CD14-positive monocyte (primary cell): ENCODE measurements around the gene DNAJC18. TPM values are rescaled to one million over a fixed set of nuclear protein-coding genes. Genes with fewer than 3 reads are reported as not detected.
A peak's percentile ranks its signal among the peaks of the same experiment; 100 is the strongest.

ENCODE experiments used
- DNase-seq, 3 donors: peaks; one replicate each; pipeline ENCODE4 v3.0.0-alpha.2; 2011 to 2022
- H2AFZ ChIP-seq: 2 replicates; pipeline ENCODE4 v1.6.0; 2012; ENCODE audit warnings: mild to moderate bottlenecking, low read depth, low read length, inconsistent platforms; ENCODE audit not compliant: insufficient read depth, poor library complexity, severe bottlenecking
- H3K27ac ChIP-seq, 2 donors: 1 replicate in 1 of 2; 2 replicates in 1 of 2; pipeline ENCODE4 v1.5.1; 2012 to 2013; ENCODE audit warnings: low read length in 2 of 2, control low read depth in 1 of 2, inconsistent platforms in 1 of 2, low read depth in 1 of 2, mild to moderate bottlenecking in 1 of 2
- H3K27me3 ChIP-seq, 2 donors: one replicate each; pipeline versions ENCODE4 v1.6.0 to v1.6.1; 2011 to 2013; ENCODE audit warnings: low read length in 2 of 2; ENCODE audit not compliant: control insufficient read depth in 2 of 2, insufficient read depth in 2 of 2
- H3K36me3 ChIP-seq, 2 donors: replicated peaks in 1 of 2; 1 replicate in 1 of 2; 2 replicates in 1 of 2; pipeline versions ENCODE4 v1.5.1 to v1.6.1; 2012 to 2013; ENCODE audit warnings: low read length in 2 of 2, control low read depth in 1 of 2, inconsistent platforms in 1 of 2, mild to moderate bottlenecking in 1 of 2; ENCODE audit not compliant: insufficient read depth in 2 of 2, control insufficient read depth in 1 of 2
- H3K4me1 ChIP-seq, 2 donors: 1 replicate in 1 of 2; 2 replicates in 1 of 2; pipeline versions ENCODE4 v1.5.1 to v1.6.1; 2012 to 2013; ENCODE audit warnings: low read length in 2 of 2, control low read depth in 1 of 2, inconsistent platforms in 1 of 2, mild to moderate bottlenecking in 1 of 2, moderate library complexity in 1 of 2; ENCODE audit not compliant: insufficient read depth in 2 of 2, control insufficient read depth in 1 of 2
- H3K4me2 ChIP-seq: replicated peaks from 2 replicates; pipeline ENCODE3; 2012; ENCODE audit warnings: low read length, moderate library complexity, mild to moderate bottlenecking; ENCODE audit not compliant: poor library complexity, severe bottlenecking; ENCODE audit errors: extremely low read depth
- H3K4me3 ChIP-seq, 3 experiments: fragments of 200-600 bp in 1 of 3; sonication (generic) in 1 of 3; replicated peaks in 1 of 3; 1 replicate in 2 of 3; 2 replicates in 1 of 3; pipeline ENCODE4 v1.5.1; 2011 to 2013; ENCODE audit warnings: low read length in 3 of 3, mild to moderate bottlenecking in 3 of 3, control low read depth in 2 of 3, low read depth in 2 of 3, inconsistent platforms in 1 of 3, moderate library complexity in 1 of 3
- H3K79me2 ChIP-seq: 2 replicates; pipeline ENCODE4 v1.6.0; 2012; ENCODE audit warnings: mild to moderate bottlenecking, control low read depth, inconsistent platforms, low read length, moderate library complexity; ENCODE audit not compliant: insufficient read depth
- H3K9ac ChIP-seq: 2 replicates; pipeline ENCODE4 v1.6.0; 2017; ENCODE audit warnings: low read length, mild to moderate bottlenecking; ENCODE audit not compliant: insufficient read depth, poor library complexity, severe bottlenecking
- H3K9me3 ChIP-seq, 2 donors: replicated peaks in 1 of 2; 1 replicate in 1 of 2; 2 replicates in 1 of 2; pipeline versions ENCODE4 v1.5.1 to v1.6.1; 2012 to 2013; ENCODE audit warnings: low read length in 2 of 2, control low read depth in 1 of 2; ENCODE audit not compliant: control insufficient read depth in 1 of 2, insufficient read depth in 1 of 2
- H4K20me1 ChIP-seq: 2 replicates; pipeline ENCODE4 v1.6.0; 2012; ENCODE audit warnings: mild to moderate bottlenecking, low read length, control low read depth, moderate library complexity; ENCODE audit not compliant: insufficient read depth
- H3K27ac Mint-ChIP-seq, 7 donors: one replicate each; pipeline ENCODE4 v1.8.0; 2020; ENCODE audit warnings: mild to moderate bottlenecking in 7 of 7, mixed read lengths in 7 of 7, moderate library complexity in 6 of 7, inconsistent platforms in 2 of 7
- H3K27me3 Mint-ChIP-seq, 3 donors: one replicate each; pipeline ENCODE4 v1.8.0; 2021 to 2022; ENCODE audit warnings: low read depth in 3 of 3, mild to moderate bottlenecking in 3 of 3, mixed read lengths in 3 of 3, moderate library complexity in 3 of 3, inconsistent platforms in 1 of 3
- H3K36me3 Mint-ChIP-seq, 2 donors: one replicate each; pipeline ENCODE4 v1.8.0; 2020; ENCODE audit warnings: mixed read lengths in 2 of 2, inconsistent platforms in 1 of 2, mild to moderate bottlenecking in 1 of 2
- H3K4me1 Mint-ChIP-seq: one replicate; pipeline ENCODE4 v1.8.0; 2020; ENCODE audit warnings: mild to moderate bottlenecking, mixed read lengths
- H3K4me3 Mint-ChIP-seq, 2 donors: one replicate each; pipeline ENCODE4 v1.8.0; 2020; ENCODE audit warnings: mild to moderate bottlenecking in 2 of 2, mixed read lengths in 2 of 2, moderate library complexity in 1 of 2
- H3K9me3 Mint-ChIP-seq, 7 donors: one replicate each; pipeline ENCODE4 v1.8.0; 2020 to 2022; ENCODE audit warnings: mixed read lengths in 7 of 7, mild to moderate bottlenecking in 6 of 7, moderate library complexity in 6 of 7, inconsistent platforms in 2 of 7
- CTCF ChIP-seq: fragments of 200-600 bp; IDR thresholded peaks from one replicate; pipeline ENCODE4 v1.8.0; 2022; ENCODE audit warnings: antibody characterized with exemption, mild to moderate bottlenecking
- WGBS: methylation state at CpG from one replicate; pipeline ENCODE4 v1.1.5; 2013; ENCODE audit warnings: missing lambda C conversion rate; ENCODE audit not compliant: insufficient coverage; 5-methylcytosine and 5-hydroxymethylcytosine counted together
- intact Hi-C, 2 donors: fragments of 100-400 bp; cut with micrococcal nuclease; formaldehyde crosslinking; loops; one replicate each; pipeline versions ENCODE4 v1.15.0 to v1.15.1; 2023
- polyA plus RNA-seq, 3 donors: library from polyadenylated mRNA; depleted of rRNA in 1 of 3; unstranded in 2 of 3; stranded (reverse) in 1 of 3; fragments of 300-500 nt in 2 of 3; fragments of >200 nt in 1 of 3; fragmentation: Illumina TruSeq in 2 of 3; gene quantifications; 1 replicate in 2 of 3; 2 replicates in 1 of 3; pipeline ENCODE4 v1.2.3, GENCODE V29; 2012 to 2021

The DNAJC18 gene
- polyA plus RNA-seq, 3 donors = 0.87 to 2.6 (median 2.2) TPM

GRCh38 chr5:139364466-139364865 lies 74.9 kb downstream of the DNAJC18 start:
- no CpG with 5 or more reads among the region's 2 CpGs for WGBS
- peak overlapping the region in 2 of 7 donors; percentile 26 to 73 for H3K27ac Mint-ChIP-seq

GRCh38 chr5:139363937-139364336 lies 75.4 kb downstream of the DNAJC18 start:
- Histone ChIP-seq H3K4me3 (no peak overlapping the region), H3K36me3 (peaks cover 50 to 58% of the 10 kb centered on the region in 2 donors), H3K9ac (no peak overlapping the region), H2AFZ (no peak overlapping the region), H3K79me2 (peaks cover 38% of the 10 kb centered on the region), H3K4me1 (no peaks in the 10 kb centered on the region), H3K27me3 (no peaks in the 10 kb centered on the region), H3K9me3 (no peaks in the 10 kb centered on the region), H3K4me2 (no peak overlapping the region), H4K20me1 (peaks cover 56% of the 10 kb centered on the region), H3K27ac (no peak overlapping the region)
- H3K36me3 Mint-ChIP-seq = peaks cover 47 to 70% of the 10 kb centered on the region in 2 donors
- WGBS = 100% methylated on average over 1 of the region's 2 CpGs
- DNase-seq = no peak
- no peaks in the 10 kb centered on the region for H3K27me3 Mint-ChIP-seq
- H3K4me3 Mint-ChIP-seq = no peak overlapping the region
- H3K4me1 Mint-ChIP-seq = no peaks in the 10 kb centered on the region
- no peak for TF ChIP-seq CTCF
- H3K27ac Mint-ChIP-seq = peak overlapping the region in 2 of 7 donors; percentile 38 to 72
- intact Hi-C loops = no loop called here
- no peaks in the 10 kb centered on the region for H3K9me3 Mint-ChIP-seq

More at GRCh38 chr5:139364466-139364865, 74.9 kb downstream of the DNAJC18 start:
- Mint-ChIP-seq H3K4me1 (no peaks in the 10 kb centered on the region), H3K36me3 (peaks cover 50 to 71% of the 10 kb centered on the region in 2 donors), H3K9me3 (peaks cover 0 to under 1% (median 0%) of the 10 kb centered on the region in 7 donors), H3K4me3 (no peak overlapping the region), H3K27me3 (no peaks in the 10 kb centered on the region)
- no peaks in the 10 kb centered on the region for H3K4me1 ChIP-seq
- H3K36me3 ChIP-seq = peaks cover 55 to 62% of the 10 kb centered on the region in 2 donors
- peaks cover 51% of the 10 kb centered on the region for H4K20me1 ChIP-seq
- no peak overlapping the region for H2AFZ ChIP-seq
- no peak for DNase-seq
- intact Hi-C loops = no loop called here
- H3K27me3 ChIP-seq = no peaks in the 10 kb centered on the region
- no peak overlapping the region for H3K27ac ChIP-seq
- H3K4me2 ChIP-seq = no peak overlapping the region
- H3K4me3 ChIP-seq = no peak overlapping the region
- no peaks in the 10 kb centered on the region for H3K9me3 ChIP-seq
- H3K9ac ChIP-seq = no peak overlapping the region
- H3K79me2 ChIP-seq = peaks cover 32% of the 10 kb centered on the region
- TF ChIP-seq CTCF = no peak
